GM21381 (cell line): ENCODE measurements around the gene DENND1C.
A peak's percentile ranks its signal among the peaks of the same experiment; 100 is the strongest.

ENCODE experiments used
- ATAC-seq: cut with Tn5 transposase; IDR thresholded peaks from one replicate; pipeline ENCODE4 v1.9.1; 2021; ENCODE audit warnings: mild to moderate bottlenecking, moderate library complexity; ENCODE audit not compliant: unreplicated experiment

Gene DENND1C

GRCh38 chr19:6479836-6480398 is 1.7 kb downstream of the DENND1C start:
- ATAC-seq: no peak

DNA sequence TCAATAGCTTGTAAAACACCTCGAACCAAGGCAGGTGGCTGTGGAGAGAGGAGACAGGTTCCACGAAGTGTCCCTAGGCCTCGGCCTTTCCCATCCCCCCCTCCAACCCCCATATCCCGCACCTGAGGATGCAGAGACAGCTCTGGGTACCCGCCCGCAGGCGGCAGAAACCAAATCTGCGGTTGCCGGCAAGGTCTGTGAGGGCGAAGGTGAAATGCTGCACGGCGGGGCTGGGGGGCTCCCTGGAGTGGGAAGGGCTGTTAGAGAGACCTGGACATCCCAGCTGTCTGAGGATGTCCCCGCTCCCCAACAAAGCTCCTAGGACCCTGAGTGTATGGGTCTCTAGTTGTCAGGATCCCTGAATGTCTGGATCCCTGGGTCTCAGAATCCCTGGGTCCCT is 2.8 kb downstream of the DENND1C start:
- ATAC-seq: no peak

- no peak for ATAC-seq
Measured at GRCh38 chr19:6476896-6477431, 4.6 kb downstream of the DENND1C start.

DNA sequence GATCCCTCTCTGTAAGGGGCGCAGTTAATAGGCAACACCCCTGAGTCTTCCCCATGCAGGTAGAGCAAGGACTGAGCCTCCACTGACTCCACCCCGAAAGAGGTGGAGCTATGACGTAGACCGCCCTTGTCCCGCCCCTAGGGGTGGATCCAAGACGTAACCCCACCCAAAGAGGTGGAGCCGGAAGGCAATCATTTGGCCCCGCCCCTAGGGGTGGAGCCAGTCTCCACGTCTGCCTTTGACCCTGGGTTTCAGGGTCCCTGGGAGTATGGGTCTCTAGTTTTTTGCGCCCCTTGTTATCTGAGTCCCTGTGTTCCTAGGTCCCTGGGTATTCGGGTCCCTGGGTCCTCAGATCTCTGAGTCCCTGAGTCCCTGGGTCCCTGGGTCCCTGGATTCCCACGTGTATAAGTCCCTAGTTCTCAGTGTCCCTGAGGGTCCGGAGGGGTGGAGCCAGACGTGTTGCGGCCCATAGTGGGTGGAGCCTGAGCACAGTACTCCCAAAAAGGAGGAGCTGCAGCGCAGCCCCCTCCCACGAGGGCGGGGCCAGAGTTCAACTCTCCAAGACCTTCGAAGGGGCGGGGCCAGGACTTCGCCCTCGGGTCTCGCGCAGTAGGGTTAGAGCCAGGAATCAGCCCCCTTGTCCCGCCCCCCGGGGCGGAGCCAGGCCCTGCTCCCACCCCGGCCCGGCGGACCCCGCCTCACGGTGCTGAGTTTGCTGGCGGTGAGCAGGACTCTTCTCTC is 5.3 kb downstream of the DENND1C start:
- ATAC-seq: no peak

DNA sequence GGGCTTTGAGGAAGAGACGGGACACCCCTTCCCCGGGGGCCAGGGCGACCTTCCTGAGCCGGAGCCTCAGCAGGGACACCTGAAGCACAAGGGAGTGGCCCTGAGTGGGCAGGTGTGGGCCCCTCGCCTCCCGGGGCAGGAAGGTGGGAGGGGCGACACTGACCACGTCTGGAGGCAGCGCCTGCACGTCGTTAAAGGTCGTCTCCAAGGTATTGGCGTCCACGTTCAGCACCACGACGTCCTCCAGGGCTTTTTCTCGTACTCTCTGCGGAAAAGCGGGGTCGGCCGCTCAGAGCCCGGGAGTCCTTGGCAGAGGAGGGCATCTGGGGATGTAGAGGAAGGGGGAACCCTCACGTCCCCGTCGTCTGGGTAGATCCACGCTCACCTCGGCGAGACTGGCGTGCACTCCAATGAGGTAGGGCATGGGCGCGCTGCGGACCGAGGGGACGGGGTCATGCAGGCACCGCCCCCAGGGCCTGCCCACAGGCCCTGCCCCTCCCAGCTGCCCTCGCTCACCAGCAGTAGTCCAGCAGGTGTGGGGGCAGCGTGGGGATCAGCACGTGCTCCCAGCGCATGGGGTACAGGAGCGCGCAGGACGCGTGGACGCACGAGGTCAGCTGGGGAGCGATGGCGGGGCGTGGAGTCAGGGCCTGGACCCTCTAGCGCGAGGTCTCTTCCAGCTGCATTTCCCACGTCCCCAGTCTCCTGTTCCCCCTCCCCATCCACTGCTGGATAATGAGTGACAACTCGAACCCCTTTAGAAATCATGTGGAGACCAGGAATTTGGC is 6.1 kb downstream of the DENND1C start:
- no peak for ATAC-seq

GRCh38 chr19:6473647-6474046 is 7.9 kb downstream of the DENND1C start:
- no peak for ATAC-seq

DNA sequence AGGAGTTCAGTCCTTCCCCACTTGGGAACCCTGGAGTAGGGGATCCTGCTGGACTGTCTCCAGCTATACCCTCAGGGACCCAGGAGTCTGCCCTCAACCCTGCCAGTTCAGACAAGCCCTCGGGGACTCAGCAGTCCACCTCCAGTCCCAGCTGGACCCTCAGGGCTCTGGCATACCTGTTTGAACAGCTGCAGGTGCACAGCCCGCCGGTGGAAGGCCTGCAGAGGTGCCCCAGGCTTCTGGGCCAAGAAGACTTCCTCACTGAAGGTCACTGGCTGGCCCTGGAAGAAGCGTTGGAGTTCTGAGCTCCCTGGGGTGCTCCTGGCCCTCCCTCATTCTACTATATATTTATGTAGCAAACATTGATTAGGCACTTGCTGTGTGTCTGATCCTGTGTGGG is 8.9 kb downstream of the DENND1C start:
- no peak for ATAC-seq

GRCh38 chr19:6471076-6471475 is 10.5 kb downstream of the DENND1C start:
- no peak for ATAC-seq

DNA sequence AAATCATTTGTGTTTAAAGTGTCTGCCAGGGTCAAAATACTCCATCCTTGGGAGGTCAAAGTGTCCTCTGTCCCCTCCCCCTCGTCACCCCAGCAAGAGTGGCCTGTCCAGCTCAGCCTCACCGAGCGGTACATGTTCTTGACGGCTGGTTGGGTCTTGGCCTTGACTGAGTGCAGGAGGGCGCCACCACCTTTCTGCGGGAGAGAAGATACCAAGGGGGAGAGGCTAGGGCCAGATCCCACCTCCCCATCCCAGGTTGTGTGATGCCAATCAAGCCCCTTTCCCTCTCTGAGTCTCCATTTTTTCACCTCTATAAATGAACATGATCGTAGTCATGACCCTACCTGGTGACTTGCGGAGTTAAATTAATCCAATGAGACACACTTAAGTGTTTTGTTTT is 11.4 kb downstream of the DENND1C start:
- ATAC-seq: no peak

GRCh38 chr19:6467384-6467783 is 14.2 kb downstream of the DENND1C start:
- ATAC-seq: no peak

DNA sequence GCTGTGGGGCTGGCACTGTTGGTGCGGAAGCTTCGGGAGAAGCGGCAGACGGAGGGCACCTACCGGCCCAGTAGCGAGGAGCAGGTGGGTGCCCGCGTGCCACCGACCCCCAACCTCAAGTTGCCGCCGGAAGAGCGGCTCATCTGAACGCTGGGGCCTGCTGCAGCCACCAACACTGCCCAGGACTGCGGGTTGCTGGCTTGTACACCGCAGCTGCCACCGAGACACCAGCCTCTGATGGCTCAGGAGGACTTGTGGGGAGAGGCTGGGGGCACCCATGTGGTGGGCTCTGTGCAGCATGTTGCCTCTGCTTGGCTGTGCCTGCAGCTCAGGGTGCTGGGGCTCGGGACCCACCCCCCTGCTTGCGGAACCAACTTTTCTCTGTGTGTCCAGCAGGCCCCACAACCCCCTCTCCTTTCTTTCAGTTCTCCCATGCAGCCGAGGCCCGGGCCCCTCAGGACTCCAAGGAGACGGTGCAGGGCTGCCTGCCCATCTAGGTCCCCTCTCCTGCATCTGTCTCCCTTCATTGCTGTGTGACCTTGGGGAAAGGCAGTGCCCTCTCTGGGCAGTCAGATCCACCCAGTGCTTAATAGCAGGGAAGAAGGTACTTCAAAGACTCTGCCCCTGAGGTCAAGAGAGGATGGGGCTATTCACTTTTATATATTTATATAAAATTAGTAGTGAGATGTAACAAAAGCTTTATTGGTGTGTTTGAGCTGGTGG is 14.9 kb downstream of the DENND1C start:
- ATAC-seq: no peak

DNA sequence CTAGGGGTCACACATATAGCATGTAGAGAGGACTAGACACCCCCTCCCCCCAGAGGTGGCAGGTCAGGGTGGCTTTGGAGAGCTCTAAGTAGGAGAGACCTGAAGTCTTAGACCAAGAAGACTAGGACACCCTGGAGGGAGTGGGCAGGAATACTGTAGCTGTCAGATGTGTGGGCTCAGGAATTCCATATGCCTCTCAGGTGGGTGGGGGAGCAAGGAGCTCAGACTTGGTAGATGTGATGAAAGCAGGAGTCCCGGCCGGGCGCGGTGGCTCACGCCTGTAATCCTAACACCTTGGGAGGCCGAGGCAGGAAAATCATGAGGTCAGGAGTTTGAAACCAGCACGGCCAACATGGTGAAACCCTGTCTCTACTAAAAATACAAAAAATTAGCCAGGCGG is 15.9 kb downstream of the DENND1C start:
- ATAC-seq: no peak

- no peak for ATAC-seq
Measured at GRCh38 chr19:6465006-6465405, 16.6 kb downstream of the DENND1C start.

GRCh38 chr19:6464070-6464873 is 17.3 kb downstream of the DENND1C start, which contains the start of gene CRB3:
Gene CRB3, plus strand, starts transcription at chr19:6464271. Its CDS starts 431 bp downstream, at chr19:6464702.
- no peak for ATAC-seq

GRCh38 chr19:6460099-6460884 is 21.3 kb downstream of the DENND1C start:
- ATAC-seq: peak; percentile 72

DNA sequence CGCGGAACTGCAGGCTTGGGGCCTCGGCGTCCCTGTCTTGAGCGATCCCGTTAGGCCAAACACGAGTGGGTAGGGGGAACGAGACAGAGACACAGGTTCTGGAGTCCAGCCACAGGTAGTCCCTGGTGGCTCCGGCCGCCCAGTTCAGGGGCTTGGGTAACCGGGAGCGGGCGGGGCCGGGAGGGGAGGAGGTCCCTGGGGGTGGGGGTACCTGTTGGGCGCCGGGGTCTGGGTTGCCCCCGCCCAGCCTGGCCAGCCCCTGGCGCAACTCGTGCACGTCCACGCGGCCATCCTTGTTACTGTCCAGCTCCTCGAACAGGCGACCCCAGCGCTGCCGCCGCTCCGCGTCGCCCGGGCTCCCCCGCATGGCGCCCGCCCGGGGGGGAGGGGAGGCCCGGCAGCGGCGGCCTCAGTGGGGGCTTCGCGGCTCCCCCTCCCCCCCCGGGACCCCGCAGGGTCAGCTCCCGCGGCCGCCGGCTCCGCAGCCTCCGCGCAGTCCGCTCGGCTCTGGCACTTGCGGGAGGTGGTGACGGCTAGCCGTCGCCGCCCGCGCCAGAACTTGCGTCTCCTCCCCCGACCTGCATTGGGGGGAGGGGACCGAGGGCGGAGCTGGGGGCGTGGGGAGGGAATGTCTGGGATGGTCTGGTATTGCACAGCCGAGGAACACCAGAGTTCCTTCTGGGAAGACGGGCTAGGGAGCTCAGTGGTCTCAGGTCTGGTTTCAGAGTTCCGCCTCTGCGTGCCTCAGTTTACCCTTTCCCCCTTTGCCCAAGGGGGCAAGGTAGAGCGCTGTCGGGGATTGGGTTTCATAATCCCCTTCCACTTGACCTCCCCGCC is 22.1 kb downstream of the DENND1C start, which contains the start of gene SLC25A23:
Gene SLC25A23, minus strand, starts transcription at position 531 of the 837 bp plus-strand sequence. Its CDS starts 164 bp downstream, at position 367.
- ATAC-seq: peak; percentile 36

GRCh38 chr19:6458695-6459261 is 22.8 kb downstream of the DENND1C start:
- no peak for ATAC-seq
